AG04450 (cell line): Measurements from ENCODE around the gene CNN1. TPM values are rescaled to one million over a fixed set of nuclear protein-coding genes. Genes with fewer than 3 reads are reported as not detected.
"Not testable (repeated sequence)": the region's sequence is repeated elsewhere in the genome, so short reads cannot be mapped to it uniquely, and the experiment has no call there.

Experiments used
- CTCF ChIA-PET: fragments of 300-600, 350-600 bp; formaldehyde crosslinking; extraction: SDS; loops from one replicate; lab custom pipeline; 2022; ENCODE audit warnings: antibody characterized with exemption, inconsistent platforms; lab: Charles Lee
- POLR2A ChIA-PET: fragments of 350-600 bp; formaldehyde crosslinking; extraction: SDS; loops from one replicate; lab custom pipeline; 2021; ENCODE audit warnings: antibody characterized with exemption, inconsistent platforms; lab: Yijun Ruan, JAX
- DNase-seq: peaks from one replicate; pipeline ENCODE4 v3.0.0-alpha.2; 2011; ENCODE audit warnings: low read depth, low spot score
- H3K27ac ChIP-seq: one replicate; pipeline ENCODE4 v1.5.1; 2012; ENCODE audit warnings: low read depth, low read length, control low read depth
- H3K27me3 ChIP-seq: one replicate; pipeline ENCODE4 v1.6.0; 2012; ENCODE audit warnings: low read length; ENCODE audit not compliant: control insufficient read depth, insufficient read depth
- H3K4me3 ChIP-seq: 2 replicates; pipeline ENCODE4 v1.5.1; 2011; ENCODE audit warnings: mild to moderate bottlenecking, low read depth, low read length, control low read depth
- H3K9me3 ChIP-seq: 2 replicates; pipeline ENCODE4 v1.5.1; 2012; ENCODE audit warnings: low read length; ENCODE audit not compliant: control insufficient read depth, insufficient read depth
- CTCF ChIP-seq: IDR thresholded peaks from 2 replicates; pipeline ENCODE4 v1.5.1; 2011; ENCODE audit warnings: low read depth, low read length, control low read depth, inconsistent platforms
- polyA plus RNA-seq: library from polyadenylated mRNA; depleted of rRNA; stranded (reverse); fragments of >200 nt; gene quantifications from 2 replicates; pipeline ENCODE4 v1.2.3, GENCODE V29; 2011

CNN1 gene
- polyA plus RNA-seq, 1 experiment, result 99.6 TPM

GRCh38 chr19:11566164-11566563 lies 27.5 kb downstream of the CNN1 start:
- ChIA-PET CTCF (no interaction called here), POLR2A (no interaction called here)
- H3K9me3 ChIP-seq, result no peaks in the 10 kb centered on the region; the same call in 1 of the 2 replicates
- H3K4me3 ChIP-seq, result no peak overlapping the region
- no peaks in the 10 kb centered on the region for H3K27me3 ChIP-seq
- no peak overlapping the region for H3K27ac ChIP-seq
- no peak for DNase-seq
- TF ChIP-seq CTCF, result no peak

- no peak overlapping the region for H3K27ac ChIP-seq
- ChIA-PET CTCF (interaction anchor here (2.8 kb wide), 1 partner anchor 10 kb away, joined by 17 read pairs; the partner anchor contains the start of gene ELOF1), POLR2A (no interaction called here)
- TF ChIP-seq CTCF, result no peak
- no peak overlapping the region for H3K4me3 ChIP-seq
- DNase-seq, result no peak
- no peaks in the 10 kb centered on the region for H3K27me3 ChIP-seq
- no peaks in the 10 kb centered on the region; the same call in 1 of the 2 replicates for H3K9me3 ChIP-seq
Measured at GRCh38 chr19:11570039-11570462, 31.4 kb downstream of the CNN1 start.

DNA sequence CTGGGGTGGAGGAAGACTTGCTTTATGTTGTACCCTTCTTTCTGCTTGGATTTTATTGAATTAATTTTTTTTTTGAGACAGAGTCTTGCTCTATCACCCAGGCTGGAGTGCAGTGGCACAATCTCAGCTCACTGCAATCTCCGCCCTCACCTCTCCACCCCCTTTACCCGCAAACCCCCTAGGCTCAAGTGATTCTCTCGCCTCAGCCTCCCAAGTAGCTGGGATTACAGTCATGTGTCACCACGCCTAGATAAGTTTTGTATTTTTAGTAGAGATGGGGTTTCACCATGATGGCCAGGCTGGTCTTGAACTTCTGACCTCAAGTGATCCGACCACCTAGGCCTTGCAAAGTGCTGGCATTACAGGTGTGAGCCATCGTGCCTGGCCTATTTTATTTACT lies 34.7 kb downstream of the CNN1 start:
- POLR2A ChIA-PET, H3K4me3 ChIP-seq: not testable (repeated sequence)
- CTCF ChIA-PET, result interaction anchor here (1.4 to 2.2 kb wide), 2 partner anchors 13 to 15 kb away, joined by 3 to 8 read pairs; no protein-coding TSS in a partner anchor

DNA sequence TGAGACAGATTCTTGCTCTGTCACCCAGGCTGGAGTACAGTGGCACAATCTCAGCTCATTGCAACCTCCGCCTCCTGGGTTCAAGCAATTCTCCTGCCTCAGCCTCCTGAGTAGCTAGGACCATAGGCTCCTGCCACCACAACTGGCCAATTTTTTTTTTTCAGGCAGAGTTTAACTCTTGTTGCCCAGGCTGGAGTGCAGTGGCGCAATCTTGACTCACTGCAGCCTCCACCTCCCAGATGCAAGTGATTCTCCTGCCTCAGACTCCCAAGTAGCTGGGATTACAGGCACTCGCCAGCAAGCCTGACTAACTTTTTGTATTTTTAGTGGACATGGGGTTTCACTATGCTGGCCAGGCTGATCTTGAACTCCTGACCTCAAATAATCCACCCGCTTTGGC lies 35.1 kb downstream of the CNN1 start:
- H3K27ac ChIP-seq, DNase-seq, H3K9me3 ChIP-seq, POLR2A ChIA-PET, H3K27me3 ChIP-seq, H3K4me3 ChIP-seq: not testable (repeated sequence)
- CTCF ChIA-PET, result interaction anchor here (1.4 to 2.2 kb wide), 2 partner anchors 13 to 14 kb away, joined by 3 to 8 read pairs; no protein-coding TSS in a partner anchor

More for the DNA sequence above, 34.7 kb downstream of the CNN1 start:
- not testable (repeated sequence) for H3K9me3 ChIP-seq, H3K27me3 ChIP-seq, H3K27ac ChIP-seq, DNase-seq

DNA sequence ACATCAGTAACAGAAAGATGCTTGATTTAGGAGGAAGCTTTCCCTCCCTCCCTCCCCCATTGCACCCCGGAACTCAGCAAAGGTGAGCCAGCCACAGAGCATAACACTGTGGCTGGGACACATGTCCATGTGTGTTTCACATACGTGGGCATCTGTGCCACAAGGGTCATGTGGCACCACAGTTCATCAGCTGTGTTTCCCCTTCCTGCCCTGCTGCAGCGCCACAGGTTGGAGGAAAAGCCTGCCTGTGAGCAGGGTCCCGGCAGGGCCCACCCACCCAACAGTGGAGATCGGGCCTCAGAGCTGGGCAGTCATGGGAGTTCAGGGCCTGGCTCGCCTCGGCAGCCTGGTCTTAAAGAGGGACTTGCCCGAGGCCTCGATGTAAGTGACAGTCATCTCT lies 36.0 kb downstream of the CNN1 start:
- no peak for TF ChIP-seq CTCF
- CTCF ChIA-PET, result interaction anchor here (0.7 to 1.0 kb wide), 2 partner anchors 14 to 38 kb away, joined by 3 read pairs; no protein-coding TSS in a partner anchor
- Histone ChIP-seq H3K27ac (no peak overlapping the region), H3K4me3 (no peak overlapping the region), H3K9me3 (peaks cover 5% of the 10 kb centered on the region; the same call in 1 of the 2 replicates), H3K27me3 (no peaks in the 10 kb centered on the region)
- no peak for DNase-seq
- POLR2A ChIA-PET, result no interaction called here

DNA sequence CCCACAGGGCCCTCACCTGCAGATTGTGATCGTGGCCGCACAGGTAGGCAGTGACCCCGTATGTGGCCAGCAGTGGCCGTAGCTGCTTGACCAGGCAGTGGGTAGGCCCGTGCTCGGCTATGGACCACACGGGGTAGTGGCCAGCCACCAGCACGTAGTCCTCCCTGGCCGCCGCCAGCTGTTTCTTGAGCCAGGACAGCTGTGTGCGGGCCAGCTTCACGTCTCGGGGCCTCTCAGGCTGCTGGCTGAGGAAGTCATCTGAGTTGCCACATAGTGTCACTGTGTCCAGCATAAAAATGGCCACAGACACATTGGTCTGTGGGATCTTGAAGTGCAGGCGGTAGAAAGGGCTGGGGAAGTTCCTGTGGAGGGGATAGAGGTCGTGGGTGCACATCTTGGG lies 37.6 kb downstream of the CNN1 start:
- POLR2A ChIA-PET, result interaction anchor here (0.6 to 0.7 kb wide), 2 partner anchors 14 to 61 kb away, joined by 3 to 4 read pairs; no protein-coding TSS in a partner anchor
- no peak for TF ChIP-seq CTCF
- H3K9me3 ChIP-seq, result peaks cover 5% of the 10 kb centered on the region; the same call in 1 of the 2 replicates
- no peak overlapping the region for H3K4me3 ChIP-seq
- H3K27me3 ChIP-seq, result no peaks in the 10 kb centered on the region
- no peak overlapping the region for H3K27ac ChIP-seq
- DNase-seq, result no peak
- CTCF ChIA-PET, result interaction anchor here (0.6 to 1.0 kb wide), 3 partner anchors 12 to 40 kb away, joined by 4 to 5 read pairs (median 4); no protein-coding TSS in a partner anchor
